Glomerular endothelial cell (primary cell): Measurements from ENCODE around the gene EIF2S2. TPM values are rescaled to one million over a fixed set of nuclear protein-coding genes. Genes with fewer than 3 reads are reported as not detected.
"Not testable (repeated sequence)": the region's sequence is repeated elsewhere in the genome, so short reads cannot be mapped to it uniquely, and the experiment has no call there.

Source experiments
- DNase-seq: peaks from one replicate; pipeline ENCODE4 v3.0.0-alpha.2; 2011; ENCODE audit warnings: low read depth, low spot score; ENCODE audit errors: extremely low read depth
- total RNA-seq: library from RNA; depleted of rRNA; stranded (reverse); fragments of >200 nt; gene quantifications from 2 replicates; pipeline ENCODE4 v1.2.3, GENCODE V29; 2015

The EIF2S2 gene, protein sequence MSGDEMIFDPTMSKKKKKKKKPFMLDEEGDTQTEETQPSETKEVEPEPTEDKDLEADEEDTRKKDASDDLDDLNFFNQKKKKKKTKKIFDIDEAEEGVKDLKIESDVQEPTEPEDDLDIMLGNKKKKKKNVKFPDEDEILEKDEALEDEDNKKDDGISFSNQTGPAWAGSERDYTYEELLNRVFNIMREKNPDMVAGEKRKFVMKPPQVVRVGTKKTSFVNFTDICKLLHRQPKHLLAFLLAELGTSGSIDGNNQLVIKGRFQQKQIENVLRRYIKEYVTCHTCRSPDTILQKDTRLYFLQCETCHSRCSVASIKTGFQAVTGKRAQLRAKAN
- 74.9 and 80.2 TPM in 2 replicates for total RNA-seq

- peak; percentile 80 for DNase-seq
Observed at GRCh38 chr20:34111702-34112599, at the start of gene EIF2S2. EIF2S2 (minus strand) TSS chr20:34112243; CDS start chr20:34112110, 133 bp downstream.

DNA sequence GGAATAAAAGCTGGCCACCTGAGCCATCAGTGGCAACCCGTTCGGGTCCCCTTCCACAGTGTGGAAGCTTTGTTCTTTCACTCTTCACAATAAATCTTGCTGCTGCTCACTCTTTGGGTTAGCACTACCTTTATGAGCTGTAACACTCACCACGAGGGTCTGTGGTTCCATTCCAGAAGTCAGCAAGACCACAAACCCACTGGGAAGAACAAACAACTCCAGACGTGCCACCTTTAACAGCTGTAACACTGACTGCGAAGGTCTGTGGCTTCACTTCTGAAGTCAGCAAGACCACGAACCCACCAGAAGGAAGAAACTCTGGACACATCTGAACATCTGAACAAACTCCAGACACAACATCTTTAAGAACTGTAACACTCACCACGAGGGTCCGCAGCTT lies 45.7 kb upstream of the EIF2S2 start:
- not testable (repeated sequence) for DNase-seq

GRCh38 chr20:34155836-34156235 lies 43.8 kb upstream of the EIF2S2 start:
- no peak for DNase-seq

DNA sequence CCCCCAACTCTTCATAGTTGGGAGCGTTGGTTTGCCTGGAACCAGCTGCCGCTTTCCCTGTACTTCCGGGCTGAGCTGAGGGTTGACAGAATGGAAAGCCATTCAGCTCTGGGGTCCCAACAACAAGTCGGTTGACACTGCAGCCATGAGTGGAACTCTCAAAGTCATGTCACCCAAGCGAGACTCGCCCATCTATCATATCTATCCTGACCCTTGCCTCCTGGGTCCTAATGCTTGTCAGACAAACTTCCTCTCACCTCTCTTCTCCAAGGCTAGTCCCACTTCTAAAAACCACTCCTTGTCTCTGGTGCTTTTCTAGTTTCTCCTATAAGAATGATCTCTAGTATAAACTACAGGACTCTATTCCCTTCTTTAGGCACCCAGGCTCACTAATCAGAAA lies 41.1 kb upstream of the EIF2S2 start:
- not testable (repeated sequence) for DNase-seq

DNA sequence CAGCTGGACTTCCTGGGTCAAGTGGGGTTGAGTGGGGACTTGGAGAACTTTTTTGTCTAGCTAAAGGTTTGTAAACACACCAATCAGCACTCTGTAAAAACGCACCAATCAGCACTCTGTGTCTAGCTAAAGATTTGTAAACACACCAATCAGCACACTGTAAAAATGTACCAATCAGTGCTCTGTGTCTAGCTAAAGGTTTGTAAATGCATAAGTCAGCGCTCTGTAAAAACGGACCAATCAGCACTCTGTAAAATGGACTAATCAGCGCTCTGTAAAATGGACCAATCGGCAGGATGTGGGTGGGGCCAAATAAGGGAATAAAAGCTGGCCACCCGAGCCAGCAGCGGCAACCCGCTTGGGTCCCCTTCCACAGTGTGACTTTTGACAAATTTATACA lies 40.0 kb upstream of the EIF2S2 start:
- DNase-seq = not testable (repeated sequence)

GRCh38 chr20:34150306-34151000 lies 38.4 kb upstream of the EIF2S2 start:
- DNase-seq = no peak

- no peak for DNase-seq
Observed at GRCh38 chr20:34145280-34145819, 33.3 kb upstream of the EIF2S2 start.

GRCh38 chr20:34143951-34144350 lies 31.9 kb upstream of the EIF2S2 start:
- no peak for DNase-seq

GRCh38 chr20:34142121-34142520 lies 30.1 kb upstream of the EIF2S2 start:
- no peak for DNase-seq

- no peak for DNase-seq
Observed at GRCh38 chr20:34141293-34141692, 29.2 kb upstream of the EIF2S2 start.

- not testable (repeated sequence) for DNase-seq
Observed at GRCh38 chr20:34135525-34136275, 23.7 kb upstream of the EIF2S2 start.

- not testable (repeated sequence) for DNase-seq
Observed at GRCh38 chr20:34133365-34133860, 21.4 kb upstream of the EIF2S2 start.

DNA sequence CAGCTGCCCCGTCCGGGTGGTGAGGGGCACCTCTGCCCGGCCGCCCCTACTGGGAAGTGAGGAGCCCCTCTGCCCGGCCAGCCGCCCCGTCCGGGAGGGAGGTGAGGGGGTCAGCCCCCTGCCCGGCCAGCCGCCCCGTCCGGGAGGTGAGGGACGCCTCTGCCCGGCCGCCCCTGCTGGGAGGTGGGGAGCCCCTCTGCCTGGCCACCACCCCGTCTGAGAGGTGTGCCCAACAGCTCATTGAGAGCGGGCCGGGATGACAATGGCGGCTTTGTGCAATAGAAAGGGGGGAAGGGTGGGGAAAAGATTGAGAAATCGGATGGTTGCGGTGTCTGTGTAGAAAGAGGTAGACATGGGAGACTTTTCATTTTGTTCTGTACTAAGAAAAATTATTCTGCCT lies 20.9 kb upstream of the EIF2S2 start:
- DNase-seq = not testable (repeated sequence)

DNA sequence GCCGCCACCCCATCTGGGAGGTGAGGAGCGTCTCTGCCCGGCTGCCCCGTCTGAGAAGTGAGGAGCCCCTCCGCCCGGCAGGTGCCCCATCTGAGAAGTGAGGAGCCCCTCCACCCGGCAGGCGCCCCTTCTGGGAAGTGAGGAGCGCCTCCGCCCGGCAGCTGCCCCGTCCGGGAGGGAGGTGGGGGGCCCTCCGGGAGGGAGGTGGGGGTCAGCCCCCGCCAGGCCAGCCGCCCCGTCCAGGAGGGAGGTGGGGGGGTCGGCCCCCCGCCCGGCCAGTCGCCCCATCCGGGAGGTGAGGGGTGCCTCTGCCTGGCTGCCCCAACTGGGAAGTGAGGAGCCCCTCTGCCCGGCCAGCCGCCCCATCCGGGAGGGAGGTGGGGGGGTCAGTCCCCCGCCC lies 20.4 kb upstream of the EIF2S2 start:
- DNase-seq = not testable (repeated sequence)

DNA sequence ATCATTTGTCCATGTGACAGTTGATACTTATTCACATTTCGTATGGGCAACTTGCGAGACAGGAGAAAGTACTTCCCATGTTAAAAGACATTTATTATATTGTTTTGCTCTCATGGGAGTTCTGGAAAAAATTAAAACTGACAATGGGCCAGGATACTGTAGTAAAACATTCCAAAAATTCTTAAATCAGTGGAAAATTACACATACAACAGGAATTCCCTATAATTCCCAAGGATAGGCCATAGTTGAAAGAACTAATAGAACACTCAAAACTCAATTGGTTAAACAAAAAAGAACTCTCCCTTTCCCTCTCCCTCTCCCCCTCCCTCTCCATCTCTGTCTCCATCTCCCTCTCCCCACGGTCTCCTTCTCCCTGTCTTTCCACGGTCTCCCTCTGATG lies 19.4 kb upstream of the EIF2S2 start:
- DNase-seq = no peak

DNA sequence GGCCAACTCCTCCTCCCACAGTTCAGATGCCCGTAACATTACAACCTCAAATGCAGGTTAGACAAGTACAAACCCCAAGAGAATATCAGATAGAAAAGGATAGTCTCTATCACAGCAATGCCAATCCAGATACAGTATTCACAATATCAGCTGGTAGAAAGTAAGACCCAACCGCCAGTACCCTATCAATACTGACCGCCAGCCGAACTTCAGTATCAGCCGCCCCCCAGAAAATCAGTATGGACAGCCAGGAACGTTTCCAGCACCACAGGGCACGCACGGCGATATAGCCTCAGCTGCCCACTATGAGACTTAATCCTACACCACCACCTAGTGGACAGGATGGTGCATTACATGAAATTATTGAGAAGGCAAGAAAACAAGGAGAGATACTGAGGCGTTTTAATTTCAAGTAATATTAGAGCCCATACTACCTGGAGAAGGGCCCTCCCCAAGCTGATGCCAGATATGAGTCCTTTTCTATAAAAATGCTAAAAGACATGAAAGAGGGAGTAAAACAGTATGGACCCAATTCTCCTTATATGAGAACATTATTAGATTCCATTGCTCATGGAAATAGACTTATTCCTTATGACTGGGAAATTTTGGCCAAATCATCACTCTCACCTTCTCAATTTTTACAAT lies 17.6 kb upstream of the EIF2S2 start:
- peak; percentile 48 for DNase-seq

- DNase-seq = no peak
Observed at GRCh38 chr20:34127792-34128191, 15.7 kb upstream of the EIF2S2 start.

GRCh38 chr20:34124469-34125249 lies 12.6 kb upstream of the EIF2S2 start:
- no peak for DNase-seq

- DNase-seq = no peak
Observed at GRCh38 chr20:34123309-34123708, 11.3 kb upstream of the EIF2S2 start.
